Memory B cell (primary cell): ENCODE data around the gene SYT8.
A peak's percentile ranks its signal among the peaks of the same experiment; 100 is the strongest.

Experiments
- ATAC-seq: fragments of 150-1000 bp; cut with Tn5 transposase; 2 replicates; pipeline ENCODE4 v1.10.0; 2021; ENCODE audit warnings: low read depth, mild to moderate bottlenecking, moderate library complexity
- DNase-seq, 2 donors: peaks; one replicate each; pipeline ENCODE4 v3.0.0; 2022; ENCODE audit warnings: low spot score in 2 of 2
- H3K27ac Mint-ChIP-seq: one replicate; pipeline ENCODE4 v1.8.0; 2022; ENCODE audit warnings: mild to moderate bottlenecking, moderate library complexity, mixed read lengths
- H3K27me3 Mint-ChIP-seq: one replicate; pipeline ENCODE4 v1.8.0; 2022; ENCODE audit warnings: mixed read lengths
- H3K36me3 Mint-ChIP-seq: one replicate; pipeline ENCODE4 v1.8.0; 2022; ENCODE audit warnings: mild to moderate bottlenecking, mixed read lengths
- H3K4me1 Mint-ChIP-seq: one replicate; pipeline ENCODE4 v1.8.0; 2022; ENCODE audit warnings: mixed read lengths
- H3K4me3 Mint-ChIP-seq: one replicate; pipeline ENCODE4 v1.8.0; 2022; ENCODE audit warnings: mild to moderate bottlenecking, moderate library complexity, mixed read lengths
- H3K9me3 Mint-ChIP-seq: one replicate; pipeline ENCODE4 v1.8.0; 2022; ENCODE audit warnings: mixed read lengths

The SYT8 gene

GRCh38 chr11:1851468-1852180 lies 16.8 kb downstream of the SYT8 start:
- H3K36me3 Mint-ChIP-seq = peaks cover 6% of the 10 kb centered on the region
- no peaks in the 10 kb centered on the region for H3K9me3 Mint-ChIP-seq
- peak overlapping the region; percentile 98 for H3K27ac Mint-ChIP-seq

GRCh38 chr11:1852271-1852876 lies 17.6 kb downstream of the SYT8 start:
- Mint-ChIP-seq H3K27ac (peak overlapping the region; percentile 93), H3K4me3 (peak overlapping the region; percentile 96), H3K36me3 (peaks cover 6% of the 10 kb centered on the region), H3K4me1 (peaks cover 35% of the 10 kb centered on the region), H3K9me3 (no peaks in the 10 kb centered on the region), H3K27me3 (no peaks in the 10 kb centered on the region)
- ATAC-seq (no peak), DNase-seq (peak in 1 of 2 donors; percentile 47)

More at GRCh38 chr11:1851468-1852180, 16.8 kb downstream of the SYT8 start:
- Mint-ChIP-seq H3K27me3 (no peaks in the 10 kb centered on the region), H3K4me3 (peak overlapping the region; percentile 71), H3K4me1 (peaks cover 41% of the 10 kb centered on the region)
- DNase-seq (no peak), ATAC-seq (no peak)

GRCh38 chr11:1852877-1853276 lies 18.1 kb downstream of the SYT8 start, which contains the start of gene LSP1:
LSP1 (plus strand) TSS chr11:1853084; CDS start chr11:1853145, 61 bp downstream.
- H3K4me1 Mint-ChIP-seq = peaks cover 30% of the 10 kb centered on the region
- no peaks in the 10 kb centered on the region for H3K27me3 Mint-ChIP-seq
- peaks cover 6% of the 10 kb centered on the region for H3K36me3 Mint-ChIP-seq
- peak within 1 kb of the TSS; percentile 96 for H3K4me3 Mint-ChIP-seq
- ATAC-seq (peak; percentile 72), DNase-seq (peak; percentile 80 to 91)
- H3K9me3 Mint-ChIP-seq = no peaks in the 10 kb centered on the region
- H3K27ac Mint-ChIP-seq = peak within 1 kb of the TSS; percentile 93

GRCh38 chr11:1853376-1854131 lies 18.8 kb downstream of the SYT8 start:
- H3K27ac Mint-ChIP-seq = peak overlapping the region; percentile 93
- ATAC-seq (no peak), DNase-seq (peak in 1 of 2 donors; percentile 50)
- no peaks in the 10 kb centered on the region for H3K27me3 Mint-ChIP-seq
- no peaks in the 10 kb centered on the region for H3K9me3 Mint-ChIP-seq
- peaks cover 33% of the 10 kb centered on the region for H3K4me1 Mint-ChIP-seq
- peaks cover 6% of the 10 kb centered on the region for H3K36me3 Mint-ChIP-seq
- peak overlapping the region; percentile 96 for H3K4me3 Mint-ChIP-seq

GRCh38 chr11:1854132-1854948 lies 19.6 kb downstream of the SYT8 start:
- ATAC-seq = no peak
- Mint-ChIP-seq H3K9me3 (no peaks in the 10 kb centered on the region), H3K27ac (peak overlapping the region; percentile 93), H3K4me1 (peaks cover 32% of the 10 kb centered on the region), H3K4me3 (peak overlapping the region; percentile 96), H3K36me3 (peaks cover 6% of the 10 kb centered on the region), H3K27me3 (no peaks in the 10 kb centered on the region)
- DNase-seq = no peak

GRCh38 chr11:1854949-1855885 lies 20.4 kb downstream of the SYT8 start:
- no peak overlapping the region for H3K27ac Mint-ChIP-seq
- H3K4me3 Mint-ChIP-seq = peak overlapping the region; percentile 96
- H3K4me1 Mint-ChIP-seq = peaks cover 29% of the 10 kb centered on the region
- ATAC-seq (no peak), DNase-seq (no peak)
- H3K9me3 Mint-ChIP-seq = no peaks in the 10 kb centered on the region
- peaks cover 6% of the 10 kb centered on the region for H3K36me3 Mint-ChIP-seq
- H3K27me3 Mint-ChIP-seq = no peaks in the 10 kb centered on the region

- DNase-seq = no peak
- ATAC-seq = no peak
- Mint-ChIP-seq H3K9me3 (no peaks in the 10 kb centered on the region), H3K4me1 (peaks cover 23% of the 10 kb centered on the region), H3K27me3 (no peaks in the 10 kb centered on the region), H3K36me3 (peaks cover 6% of the 10 kb centered on the region), H3K27ac (peak overlapping the region; percentile 57), H3K4me3 (peak overlapping the region; percentile 96)
Observed at GRCh38 chr11:1855886-1856265, 21.1 kb downstream of the SYT8 start.

- Mint-ChIP-seq H3K9me3 (no peaks in the 10 kb centered on the region), H3K36me3 (peaks cover 6% of the 10 kb centered on the region), H3K27ac (peak overlapping the region; percentile 57), H3K27me3 (no peaks in the 10 kb centered on the region), H3K4me3 (peak overlapping the region; percentile 48), H3K4me1 (peaks cover 22% of the 10 kb centered on the region)
- DNase-seq = no peak
- ATAC-seq = no peak
Observed at GRCh38 chr11:1856306-1857005, 21.7 kb downstream of the SYT8 start.

GRCh38 chr11:1857064-1857463 lies 22.3 kb downstream of the SYT8 start:
- no peaks in the 10 kb centered on the region for H3K9me3 Mint-ChIP-seq
- ATAC-seq (no peak), DNase-seq (no peak)
- peaks cover 6% of the 10 kb centered on the region for H3K36me3 Mint-ChIP-seq
- no peak overlapping the region for H3K27ac Mint-ChIP-seq
- H3K4me1 Mint-ChIP-seq = peaks cover 20% of the 10 kb centered on the region
- H3K4me3 Mint-ChIP-seq = no peak overlapping the region
- H3K27me3 Mint-ChIP-seq = no peaks in the 10 kb centered on the region

- H3K27ac Mint-ChIP-seq = no peak overlapping the region
- H3K9me3 Mint-ChIP-seq = no peaks in the 10 kb centered on the region
- peaks cover 4% of the 10 kb centered on the region for H3K36me3 Mint-ChIP-seq
- no peaks in the 10 kb centered on the region for H3K27me3 Mint-ChIP-seq
- DNase-seq (no peak), ATAC-seq (no peak)
- H3K4me3 Mint-ChIP-seq = no peak overlapping the region
- peaks cover 22% of the 10 kb centered on the region for H3K4me1 Mint-ChIP-seq
Observed at GRCh38 chr11:1858154-1858553, 23.4 kb downstream of the SYT8 start.

GRCh38 chr11:1858576-1858975 lies 23.8 kb downstream of the SYT8 start:
- DNase-seq (no peak), ATAC-seq (no peak)
- no peak overlapping the region for H3K27ac Mint-ChIP-seq
- H3K9me3 Mint-ChIP-seq = no peaks in the 10 kb centered on the region
- no peak overlapping the region for H3K4me3 Mint-ChIP-seq
- no peaks in the 10 kb centered on the region for H3K27me3 Mint-ChIP-seq
- H3K4me1 Mint-ChIP-seq = peaks cover 22% of the 10 kb centered on the region
- H3K36me3 Mint-ChIP-seq = peaks cover 2% of the 10 kb centered on the region

- peaks cover 21% of the 10 kb centered on the region for H3K4me1 Mint-ChIP-seq
- ATAC-seq (no peak), DNase-seq (no peak)
- H3K27ac Mint-ChIP-seq = no peak overlapping the region
- no peak overlapping the region for H3K4me3 Mint-ChIP-seq
- H3K36me3 Mint-ChIP-seq = peaks cover under 1% of the 10 kb centered on the region
- no peaks in the 10 kb centered on the region for H3K27me3 Mint-ChIP-seq
- H3K9me3 Mint-ChIP-seq = no peaks in the 10 kb centered on the region
Observed at GRCh38 chr11:1859004-1859403, 24.2 kb downstream of the SYT8 start.
